ENCODE measurements around the gene THSD4.
"Not testable (repeated sequence)": the region's sequence is repeated elsewhere in the genome, so short reads cannot be mapped to it uniquely, and the experiment has no call there.

The THSD4 gene

GRCh38 chr15:71400294-71400693 lies 285.0 kb downstream of the THSD4 start:
- TF ChIP-seq POLR2AphosphoS5 (IDR thresholded peaks at IDR 0.05; ENCODE audit: low read depth) (no peak), REST (IDR thresholded peaks at IDR 0.05; ENCODE audit: insufficient replicate concordance, low read depth) (no peak), GABPA (IDR thresholded peaks at IDR 0.05; ENCODE audit: low read depth) (no peak), SPI1 (IDR thresholded peaks at IDR 0.05; ENCODE audit: borderline replicate concordance, low read depth) (no peak), CTCF (IDR thresholded peaks at IDR 0.05; ENCODE audit: insufficient read depth, low read length) (no peak)

GRCh38 chr15:71401728-71402127 lies 286.5 kb downstream of the THSD4 start:
- H3K27ac ChIP-seq (replicated peaks); DNase-seq (ENCODE audit: low read depth in 1 of 2, low spot score in 1 of 2); H3K4me3 ChIP-seq (replicated peaks; ENCODE audit: insufficient read depth, low read length); H3K27me3 ChIP-seq (ENCODE audit: insufficient read depth, poor library complexity, severe bottlenecking): not testable (repeated sequence)

More at GRCh38 chr15:71400294-71400693, 285.0 kb downstream of the THSD4 start:
- H3K27me3 ChIP-seq (ENCODE audit: insufficient read depth, poor library complexity, severe bottlenecking) = no peaks in the 10 kb centered on the region
- H3K27ac ChIP-seq (replicated peaks) = no peak overlapping the region
- DNase-seq (ENCODE audit: low read depth in 1 of 2, low spot score in 1 of 2) = no peak
- no peak overlapping the region for H3K4me3 ChIP-seq (replicated peaks; ENCODE audit: insufficient read depth, low read length)

GRCh38 chr15:71409541-71409940 lies 294.3 kb downstream of the THSD4 start:
- no peak overlapping the region for H3K4me3 ChIP-seq (replicated peaks; ENCODE audit: insufficient read depth, low read length)
- TF ChIP-seq CTCF (IDR thresholded peaks at IDR 0.05; ENCODE audit: insufficient read depth, low read length) (no peak), GABPA (IDR thresholded peaks at IDR 0.05; ENCODE audit: low read depth) (no peak), POLR2AphosphoS5 (IDR thresholded peaks at IDR 0.05; ENCODE audit: low read depth) (no peak), SPI1 (IDR thresholded peaks at IDR 0.05; ENCODE audit: borderline replicate concordance, low read depth) (no peak), REST (IDR thresholded peaks at IDR 0.05; ENCODE audit: insufficient replicate concordance, low read depth) (no peak)
- no peak for DNase-seq (ENCODE audit: low read depth in 1 of 2, low spot score in 1 of 2)

GRCh38 chr15:71410347-71410746 lies 295.1 kb downstream of the THSD4 start:
- no peaks in the 10 kb centered on the region for H3K27me3 ChIP-seq (ENCODE audit: insufficient read depth, poor library complexity, severe bottlenecking)
- DNase-seq (ENCODE audit: low read depth in 1 of 2, low spot score in 1 of 2) = no peak
- no peak overlapping the region for H3K27ac ChIP-seq (replicated peaks)
- no peak overlapping the region for H3K4me3 ChIP-seq (replicated peaks; ENCODE audit: insufficient read depth, low read length)
- no peak for TF ChIP-seq GABPA (IDR thresholded peaks at IDR 0.05; ENCODE audit: low read depth)
- no peak for TF ChIP-seq POLR2AphosphoS5 (IDR thresholded peaks at IDR 0.05; ENCODE audit: low read depth)
- no peak for TF ChIP-seq CTCF (IDR thresholded peaks at IDR 0.05; ENCODE audit: insufficient read depth, low read length)
- TF ChIP-seq SPI1 (IDR thresholded peaks at IDR 0.05; ENCODE audit: borderline replicate concordance, low read depth) = no peak
- no peak for TF ChIP-seq REST (IDR thresholded peaks at IDR 0.05; ENCODE audit: insufficient replicate concordance, low read depth)

More at GRCh38 chr15:71409541-71409940, 294.3 kb downstream of the THSD4 start:
- no peak overlapping the region for H3K27ac ChIP-seq (replicated peaks)
- no peaks in the 10 kb centered on the region for H3K27me3 ChIP-seq (ENCODE audit: insufficient read depth, poor library complexity, severe bottlenecking)

All from HL-60 (cell line).